GM12873 (cell line): ENCODE measurements around the gene KIF26A.

ENCODE experiments used
- CTCF ChIP-seq: IDR thresholded peaks from 2 replicates; pipeline ENCODE4 v1.5.1; 2012; ENCODE audit warnings: low read depth, mild to moderate bottlenecking, moderate library complexity, low read length, control low read depth; ENCODE audit not compliant: insufficient read depth; ENCODE audit errors: missing control alignments

KIF26A gene

DNA sequence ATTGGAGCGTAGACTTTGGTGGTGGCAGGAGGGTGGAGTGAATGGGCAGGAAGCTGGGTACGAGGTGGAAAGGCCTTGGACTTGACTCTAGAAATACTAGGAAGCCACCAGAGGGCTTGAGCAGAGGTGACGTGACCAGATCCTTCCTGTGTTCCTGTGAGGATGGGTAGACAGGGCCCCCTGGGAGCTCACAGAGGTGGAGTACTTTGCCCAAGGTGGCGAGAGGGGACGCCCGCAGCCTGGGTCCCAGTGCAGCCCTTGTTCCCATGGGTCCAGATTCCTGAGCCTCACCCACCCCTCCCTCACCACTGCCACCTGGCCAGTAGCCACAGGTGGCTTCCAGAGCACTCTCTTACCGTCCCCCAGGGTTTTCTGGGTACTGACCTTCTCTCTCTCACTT is 89.8 kb downstream of the KIF26A start:
- no peak for TF ChIP-seq CTCF

GRCh38 chr14:104228716-104229533 is 90.5 kb downstream of the KIF26A start:
- no peak for TF ChIP-seq CTCF

GRCh38 chr14:104229534-104230055 is 91.2 kb downstream of the KIF26A start:
- no peak for TF ChIP-seq CTCF

- no peak for TF ChIP-seq CTCF
These were observed 91.9 kb downstream of the KIF26A start for GRCh38 chr14:104230119-104230815.
